Large intestine (tissue), 3 donors: Measurements from ENCODE around the gene INSRR. TPM values are rescaled to one million over a fixed set of nuclear protein-coding genes. Genes with fewer than 3 reads are reported as not detected.

ENCODE experiments used
- DNase-seq, 2 donors: peaks; one replicate each; pipeline versions ENCODE4 v3.0.0 to v3.0.0-alpha.2; 2013
- H3K27ac ChIP-seq: one replicate; pipeline ENCODE4 v1.5.1; 2013; ENCODE audit warnings: low read length
- H3K27me3 ChIP-seq: 2 replicates; pipeline ENCODE4 v1.6.1; 2013; ENCODE audit warnings: low read length; ENCODE audit not compliant: control insufficient read depth, insufficient read depth
- H3K36me3 ChIP-seq: 2 replicates; pipeline ENCODE4 v1.6.1; 2013; ENCODE audit warnings: low read length; ENCODE audit not compliant: control insufficient read depth, insufficient read depth
- H3K4me1 ChIP-seq: one replicate; pipeline ENCODE4 v1.6.1; 2013; ENCODE audit warnings: low read length; ENCODE audit not compliant: control insufficient read depth, insufficient read depth
- H3K4me3 ChIP-seq: one replicate; pipeline ENCODE4 v1.5.1; 2013; ENCODE audit warnings: low read length
- H3K9me3 ChIP-seq: one replicate; pipeline ENCODE4 v1.6.1; 2013; ENCODE audit warnings: mild to moderate bottlenecking, low read depth, low read length, moderate library complexity; ENCODE audit not compliant: control insufficient read depth
- WGBS: methylation state at CpG from one replicate; pipeline ENCODE4 v1.1.5; 2013; ENCODE audit warnings: low lambda C conversion rate; ENCODE audit not compliant: insufficient coverage; 5-methylcytosine and 5-hydroxymethylcytosine counted together
- polyA plus RNA-seq: library from polyadenylated mRNA; unstranded; fragments of 120-200 nt; gene quantifications from one replicate; pipeline ENCODE4 v1.2.1, GENCODE V29; 2013

Gene INSRR
- polyA plus RNA-seq, 1 donor: 0.09 TPM

GRCh38 chr1:156900896-156901589 lies 42.1 kb upstream of the INSRR start:
- no peak overlapping the region for H3K27ac ChIP-seq
- no CpG with 5 or more reads among the region's 6 CpGs for WGBS
- peaks cover 51% of the 10 kb centered on the region for H3K27me3 ChIP-seq

GRCh38 chr1:156899956-156900718 lies 41.2 kb upstream of the INSRR start:
- 50% methylated on average over 2 of the region's 12 CpGs for WGBS
- Histone ChIP-seq H3K9me3 (no peaks in the 10 kb centered on the region), H3K4me1 (peaks cover 14% of the 10 kb centered on the region), H3K4me3 (no peak overlapping the region), H3K27ac (no peak overlapping the region), H3K27me3 (peaks cover 56% of the 10 kb centered on the region), H3K36me3 (no peaks in the 10 kb centered on the region)
- DNase-seq: peak; percentile 28 to 41

More at GRCh38 chr1:156900896-156901589, 42.1 kb upstream of the INSRR start:
- Histone ChIP-seq H3K4me1 (peaks cover 14% of the 10 kb centered on the region), H3K36me3 (no peaks in the 10 kb centered on the region), H3K4me3 (no peak overlapping the region), H3K9me3 (no peaks in the 10 kb centered on the region)
- DNase-seq: no peak

- Histone ChIP-seq H3K4me3 (no peak overlapping the region), H3K27me3 (peaks cover 66% of the 10 kb centered on the region), H3K27ac (no peak overlapping the region), H3K9me3 (no peaks in the 10 kb centered on the region), H3K36me3 (no peaks in the 10 kb centered on the region), H3K4me1 (peaks cover 14% of the 10 kb centered on the region)
- no peak for DNase-seq
- WGBS: 100% methylated on average over 1 of the region's 12 CpGs
These were observed 40.2 kb upstream of the INSRR start for GRCh38 chr1:156898971-156899664.

GRCh38 chr1:156898161-156898566 lies 39.2 kb upstream of the INSRR start:
- Histone ChIP-seq H3K27ac (peak overlapping the region; percentile 39), H3K4me1 (peaks cover 15% of the 10 kb centered on the region), H3K36me3 (no peaks in the 10 kb centered on the region), H3K27me3 (peaks cover 70% of the 10 kb centered on the region), H3K4me3 (no peak overlapping the region), H3K9me3 (peaks cover 1% of the 10 kb centered on the region)
- 100% methylated on average over 1 of the region's 13 CpGs for WGBS
- peak in 1 of 2 donors; percentile 43 for DNase-seq

- H3K36me3 ChIP-seq: no peaks in the 10 kb centered on the region
- H3K27me3 ChIP-seq: peaks cover 78% of the 10 kb centered on the region
- H3K9me3 ChIP-seq: peaks cover 4% of the 10 kb centered on the region
- H3K4me3 ChIP-seq: no peak overlapping the region
- DNase-seq: no peak
- no CpG with 5 or more reads among the region's 14 CpGs for WGBS
- peaks cover 24% of the 10 kb centered on the region for H3K4me1 ChIP-seq
- H3K27ac ChIP-seq: no peak overlapping the region
These were observed 38.3 kb upstream of the INSRR start for GRCh38 chr1:156897078-156897825.

- Histone ChIP-seq H3K4me3 (no peak overlapping the region), H3K36me3 (no peaks in the 10 kb centered on the region), H3K4me1 (peaks cover 27% of the 10 kb centered on the region), H3K27me3 (peaks cover 80% of the 10 kb centered on the region), H3K27ac (no peak overlapping the region), H3K9me3 (peaks cover 4% of the 10 kb centered on the region)
- no CpG with 5 or more reads among the region's 16 CpGs for WGBS
- DNase-seq: no peak
These were observed 37.6 kb upstream of the INSRR start for GRCh38 chr1:156896490-156897033.

- no peaks in the 10 kb centered on the region for H3K36me3 ChIP-seq
- no peak overlapping the region for H3K27ac ChIP-seq
- H3K9me3 ChIP-seq: peaks cover 4% of the 10 kb centered on the region
- no peak overlapping the region for H3K4me3 ChIP-seq
- no CpG with 5 or more reads among the region's 6 CpGs for WGBS
- no peak for DNase-seq
- H3K27me3 ChIP-seq: peaks cover 84% of the 10 kb centered on the region
- peaks cover 27% of the 10 kb centered on the region for H3K4me1 ChIP-seq
These were observed 37.0 kb upstream of the INSRR start for GRCh38 chr1:156895927-156896326.

GRCh38 chr1:156895455-156895812 lies 36.5 kb upstream of the INSRR start:
- no peak for DNase-seq
- H3K27me3 ChIP-seq: peaks cover 80% of the 10 kb centered on the region
- 71% methylated on average over 3 of the region's 4 CpGs for WGBS
- peak overlapping the region; percentile 36 for H3K27ac ChIP-seq
- no peaks in the 10 kb centered on the region for H3K36me3 ChIP-seq
- H3K9me3 ChIP-seq: peaks cover 4% of the 10 kb centered on the region
- no peak overlapping the region for H3K4me3 ChIP-seq
- H3K4me1 ChIP-seq: peaks cover 27% of the 10 kb centered on the region

GRCh38 chr1:156894711-156895454 lies 36.0 kb upstream of the INSRR start:
- no peak overlapping the region for H3K4me3 ChIP-seq
- no CpG with 5 or more reads among the region's 12 CpGs for WGBS
- H3K36me3 ChIP-seq: no peaks in the 10 kb centered on the region
- peak overlapping the region; percentile 69 for H3K27ac ChIP-seq
- H3K9me3 ChIP-seq: peaks cover 4% of the 10 kb centered on the region
- peaks cover 27% of the 10 kb centered on the region for H3K4me1 ChIP-seq
- no peak for DNase-seq
- H3K27me3 ChIP-seq: peaks cover 77% of the 10 kb centered on the region
